ENCODE results near the gene PHRF1.

PHRF1 gene

GRCh38 chr11:537622-538430 lies 38.4 kb upstream of the PHRF1 start:
- DNase-seq: no peak

GRCh38 chr11:538431-539051 lies 37.7 kb upstream of the PHRF1 start:
- no peak for DNase-seq

- no peak for DNase-seq
These were observed 36.2 kb upstream of the PHRF1 start for GRCh38 chr11:539971-540481.

GRCh38 chr11:540583-541432 lies 35.5 kb upstream of the PHRF1 start:
- DNase-seq: no peak

- no peak for DNase-seq
These were observed 34.8 kb upstream of the PHRF1 start for GRCh38 chr11:541433-541885.

GRCh38 chr11:544817-545166 lies 31.5 kb upstream of the PHRF1 start:
- no peak for DNase-seq

GRCh38 chr11:545171-545570 lies 31.1 kb upstream of the PHRF1 start:
- DNase-seq: no peak

GRCh38 chr11:548700-549603 lies 27.3 kb upstream of the PHRF1 start:
- DNase-seq: no peak

- DNase-seq: no peak
These were observed 26.1 kb upstream of the PHRF1 start for GRCh38 chr11:550021-550745.

- no peak for DNase-seq
These were observed 25.6 kb upstream of the PHRF1 start for GRCh38 chr11:550746-551085.

- no peak for DNase-seq
These were observed 25.1 kb upstream of the PHRF1 start for GRCh38 chr11:551131-551530.

GRCh38 chr11:551596-551995 lies 24.7 kb upstream of the PHRF1 start:
- DNase-seq: no peak

GRCh38 chr11:553083-553987 lies 22.9 kb upstream of the PHRF1 start:
- no peak for DNase-seq

- DNase-seq: no peak
These were observed 22.3 kb upstream of the PHRF1 start for GRCh38 chr11:553988-554340.

- no peak for DNase-seq
These were observed 21.6 kb upstream of the PHRF1 start for GRCh38 chr11:554428-555226.

GRCh38 chr11:555227-555779 lies 21.0 kb upstream of the PHRF1 start:
- no peak for DNase-seq

GRCh38 chr11:555780-556661 lies 20.2 kb upstream of the PHRF1 start:
- DNase-seq: no peak

GRCh38 chr11:556662-557256 lies 19.5 kb upstream of the PHRF1 start:
- DNase-seq: no peak
